Measurements from ENCODE around the gene SMC6. TPM values are rescaled to one million over a fixed set of nuclear protein-coding genes. Genes with fewer than 3 reads are reported as not detected.

SMC6 gene
- polyA plus RNA-seq, 1 of the 3 experiments (the other 2 are of a cell fraction) = 6.5 TPM

- Histone ChIP-seq H3K9me2 (no peaks in the 10 kb centered on the region), H3K79me2 (ENCODE audit: insufficient read depth) (no peaks in the 10 kb centered on the region), H3K4me2 (no peak overlapping the region), H3K9ac (no peak overlapping the region), H4K20me1 (ENCODE audit: insufficient read depth) (no peaks in the 10 kb centered on the region), H3K4me1 (ENCODE audit: control insufficient read depth in 1 of 2, insufficient read depth in 2 of 2, low read depth in 1 of 2, low read length in 1 of 2) (peaks cover 0 to 19% of the 10 kb centered on the region in 2 experiments; a peak in 2 of 4 replicates), H3K27ac (ENCODE audit: low read depth in 2 of 2, low read length in 1 of 2) (no peak overlapping the region), H3F3A (replicated peaks; ENCODE audit: insufficient read depth) (no peaks in the 10 kb centered on the region), H3K4me3 (ENCODE audit: low read depth in 2 of 2, low read length in 1 of 2) (no peak overlapping the region), H3K36me3 (replicated peaks in 1 of 2; ENCODE audit: control insufficient read depth in 1 of 2, insufficient read depth in 2 of 2, low read length in 1 of 2) (no peaks in the 10 kb centered on the region), H3K27me3 (ENCODE audit: insufficient read depth) (no peaks in the 10 kb centered on the region), H2AFZ (ENCODE audit: low read depth) (no peak overlapping the region), H3K9me3 (no peaks in the 10 kb centered on the region)
- no peak for DNase-seq
- CTCF ChIA-PET = interaction anchor here (23.6 kb wide), 1 partner anchor 21 kb away, joined by 471 read pairs; no protein-coding TSS in a partner anchor
- POLR2A ChIA-PET = no interaction called here
- WGBS (ENCODE audit: low lambda C conversion rate) = 98% methylated on average over 10 of the region's 11 CpGs
- no peak for TF ChIP-seq POLR2AphosphoS5 (IDR thresholded peaks at IDR 0.05; ENCODE audit: low read depth, low read length)
- TF ChIP-seq USF1 (IDR thresholded peaks at IDR 0.05; ENCODE audit: borderline replicate concordance, low read depth) = no peak
- no peak for TF ChIP-seq MAX (IDR thresholded peaks at IDR 0.05; ENCODE audit: low read depth)
- no peak for TF ChIP-seq EP300 (IDR thresholded peaks at IDR 0.05; ENCODE audit: borderline replicate concordance in 1 of 2, low read depth in 1 of 2, low read length in 1 of 2)
- no peak for TF ChIP-seq ZBTB33 (IDR thresholded peaks at IDR 0.05; ENCODE audit: borderline replicate concordance, low read depth)
- no peak for TF ChIP-seq EZH2phosphoT487 (IDR thresholded peaks at IDR 0.05; ENCODE audit: borderline replicate concordance, low read depth)
- no peak for TF ChIP-seq TEAD4 (IDR thresholded peaks at IDR 0.05; ENCODE audit: borderline replicate concordance, insufficient read depth)
- no peak for TF ChIP-seq TAF1 (IDR thresholded peaks at IDR 0.05; ENCODE audit: borderline replicate concordance, low read depth, low read length)
- TF ChIP-seq RXRA (IDR thresholded peaks at IDR 0.05; ENCODE audit: borderline replicate concordance, low read depth) = no peak
- TF ChIP-seq RFX5 (IDR thresholded peaks at IDR 0.05; ENCODE audit: low read length) = no peak
- no peak for TF ChIP-seq CHD2 (IDR thresholded peaks at IDR 0.05; ENCODE audit: low read length, partially characterized antibody)
- TF ChIP-seq SIN3A (IDR thresholded peaks at IDR 0.05; ENCODE audit: borderline replicate concordance, low read depth, low read length) = no peak
- no peak for TF ChIP-seq GATA2 (CRISPR knock-in tag; IDR thresholded peaks at IDR 0.05)
- TF ChIP-seq JUND (IDR thresholded peaks at IDR 0.05) = no peak
- TF ChIP-seq TCF12 (IDR thresholded peaks at IDR 0.05) = no peak
- TF ChIP-seq PBX3 (IDR thresholded peaks at IDR 0.05) = no peak
- TF ChIP-seq YY1 (IDR thresholded peaks at IDR 0.05; ENCODE audit: low read depth) = no peak
- no peak for TF ChIP-seq FOXM1 (IDR thresholded peaks at IDR 0.05; ENCODE audit: low read depth)
- no peak for TF ChIP-seq CTCF (IDR thresholded peaks at IDR 0.05)
- TF ChIP-seq SMC3 (IDR thresholded peaks at IDR 0.05; ENCODE audit: low read depth, low read length) = no peak
Measured at GRCh38 chr2:17649026-17649425, 104.6 kb downstream of the SMC6 start.
